ENCODE results near the gene EVC.

Gene EVC

DNA sequence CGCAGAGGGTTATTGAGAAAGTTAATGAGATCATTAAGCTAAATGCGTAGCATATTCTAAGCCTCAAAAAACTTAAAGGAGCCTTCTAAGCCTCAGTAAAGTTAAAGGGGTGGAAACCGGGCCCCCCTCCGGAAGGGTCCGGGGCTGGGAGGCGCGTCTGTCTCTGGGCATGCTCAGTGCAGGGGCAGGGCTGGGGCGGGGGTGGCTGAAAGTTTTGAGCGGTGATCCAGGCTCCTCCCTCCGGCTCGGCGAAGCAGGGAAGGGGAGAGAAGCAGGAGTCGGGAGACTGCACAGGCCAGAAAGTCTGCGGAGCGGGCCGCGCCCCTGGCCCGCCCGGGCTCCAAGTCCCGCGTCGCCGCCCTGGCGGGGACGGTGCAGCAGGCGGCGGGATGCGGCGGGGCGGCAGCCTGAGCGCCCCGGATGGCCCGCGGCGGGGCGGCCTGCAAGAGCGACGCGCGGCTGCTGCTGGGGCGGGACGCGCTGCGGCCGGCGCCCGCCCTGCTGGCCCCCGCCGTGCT lies at the start of gene EVC:
Gene EVC, plus strand, starts transcription at position 241 of the 518 bp plus-strand sequence. Its CDS starts 180 bp downstream, at position 421.
- DNase-seq: peak in 1 of 2 donors; percentile 16

DNA sequence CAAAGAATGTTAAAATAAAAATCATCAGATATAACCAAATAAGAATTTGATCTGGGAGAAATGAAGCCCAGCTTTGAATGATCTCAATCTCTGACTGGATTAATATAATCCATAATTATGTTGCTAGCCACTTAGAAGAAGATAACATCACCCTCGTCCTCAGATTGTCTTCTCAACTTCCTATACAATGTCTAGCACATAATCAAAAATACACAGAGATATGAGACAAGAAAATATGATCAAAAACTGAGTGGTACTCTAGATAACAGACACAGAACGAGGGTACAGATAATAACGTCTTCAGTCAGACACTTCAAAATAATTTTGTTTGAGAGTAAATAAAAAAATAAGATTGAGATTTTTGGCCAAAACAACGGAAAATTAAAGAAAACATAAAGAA lies 49.8 kb upstream of the EVC start:
- DNase-seq: no peak

DNA sequence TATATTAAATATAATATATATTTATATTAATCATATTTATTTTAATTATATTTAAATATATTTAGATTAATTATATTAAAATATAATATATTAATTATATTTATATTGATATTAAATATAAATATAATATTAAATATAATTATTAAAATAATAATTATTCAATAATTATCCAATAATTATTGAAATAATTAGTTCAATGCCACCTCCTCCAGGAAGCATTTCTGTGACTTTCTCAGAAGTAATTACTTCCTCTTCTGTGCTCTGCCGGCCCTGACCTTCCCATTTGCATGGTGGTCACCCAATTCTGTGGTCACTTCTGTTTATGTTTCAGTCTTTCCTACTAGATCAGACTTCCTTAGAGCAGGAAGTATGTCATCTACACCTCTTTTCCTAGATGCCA lies 48.4 kb upstream of the EVC start:
- no peak for DNase-seq

DNA sequence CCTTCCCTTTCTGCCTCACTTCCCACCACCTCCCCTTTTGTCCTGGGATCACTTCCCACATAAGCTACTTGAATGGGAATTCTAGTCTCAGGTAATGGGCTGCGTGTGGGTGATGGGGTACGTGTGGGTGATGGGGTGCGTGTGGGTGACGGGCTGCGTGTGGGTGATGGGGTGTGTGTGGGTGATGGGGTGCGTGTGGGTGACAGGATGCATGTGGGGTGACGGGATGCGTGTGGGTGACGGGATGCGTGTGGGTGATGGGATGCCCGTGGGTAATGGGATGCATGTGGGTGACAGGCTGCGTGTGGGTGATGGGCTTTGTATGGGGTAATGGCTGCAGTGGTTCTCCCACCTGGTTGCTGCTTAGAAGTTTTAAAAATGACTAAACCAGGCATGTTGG lies 46.2 kb upstream of the EVC start:
- no peak for DNase-seq

DNA sequence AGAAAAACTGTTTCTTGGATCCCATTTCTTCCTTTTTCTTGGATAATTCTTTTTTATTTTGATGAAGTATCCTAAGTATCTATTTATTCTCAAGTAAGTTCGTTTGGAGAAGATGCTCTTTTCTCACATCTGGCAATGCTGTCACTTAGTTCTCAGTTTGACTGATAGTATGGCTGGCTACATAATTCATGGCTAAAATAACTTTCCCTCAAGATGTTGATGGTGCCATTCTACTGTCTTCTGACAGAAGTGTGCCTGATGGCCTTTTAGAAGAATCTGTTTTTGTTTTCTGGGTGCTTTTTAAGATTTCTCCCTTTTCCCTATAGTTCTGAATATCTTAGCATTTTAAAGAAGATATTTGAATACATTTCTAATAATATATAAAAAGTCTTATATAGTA lies 44.3 kb upstream of the EVC start:
- no peak for DNase-seq

DNA sequence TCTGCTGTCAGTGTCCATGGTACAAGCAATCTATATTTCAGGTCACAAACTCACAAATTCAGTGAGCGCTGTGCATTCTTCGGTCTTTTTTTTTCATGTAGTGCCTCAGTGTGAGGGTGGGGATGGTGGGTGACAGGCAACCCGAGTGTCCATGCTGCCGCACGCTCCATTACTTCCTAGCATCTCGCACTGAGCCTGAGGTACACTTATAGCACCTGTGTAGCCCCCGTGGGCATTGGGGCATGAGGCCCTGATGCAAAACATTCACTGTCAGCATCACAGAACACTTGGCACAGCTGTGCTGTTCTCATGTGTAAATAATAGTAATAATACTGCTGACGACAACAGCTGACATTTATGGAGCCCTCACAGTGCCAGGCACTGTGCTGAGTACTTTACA lies 34.2 kb upstream of the EVC start:
- no peak for DNase-seq

DNA sequence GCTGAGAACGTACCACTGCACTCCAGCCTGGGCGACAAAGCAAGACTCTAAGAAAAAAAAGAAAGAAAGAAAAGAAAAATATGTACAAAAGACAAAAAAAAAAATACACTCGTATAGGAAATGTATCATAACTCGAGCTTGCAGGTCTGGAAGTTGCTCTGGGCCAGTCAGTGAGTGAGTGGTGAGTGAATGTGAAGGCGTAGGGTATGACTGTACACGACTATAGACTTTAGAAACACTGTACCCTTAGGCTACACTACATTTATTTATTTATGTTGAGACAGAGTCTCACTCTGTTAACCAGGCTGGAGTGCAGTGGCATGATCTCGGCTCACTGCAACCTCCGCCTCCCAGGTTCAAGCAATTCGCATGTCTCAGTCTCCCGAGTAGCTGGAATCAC lies 32.0 kb upstream of the EVC start:
- no peak for DNase-seq

DNA sequence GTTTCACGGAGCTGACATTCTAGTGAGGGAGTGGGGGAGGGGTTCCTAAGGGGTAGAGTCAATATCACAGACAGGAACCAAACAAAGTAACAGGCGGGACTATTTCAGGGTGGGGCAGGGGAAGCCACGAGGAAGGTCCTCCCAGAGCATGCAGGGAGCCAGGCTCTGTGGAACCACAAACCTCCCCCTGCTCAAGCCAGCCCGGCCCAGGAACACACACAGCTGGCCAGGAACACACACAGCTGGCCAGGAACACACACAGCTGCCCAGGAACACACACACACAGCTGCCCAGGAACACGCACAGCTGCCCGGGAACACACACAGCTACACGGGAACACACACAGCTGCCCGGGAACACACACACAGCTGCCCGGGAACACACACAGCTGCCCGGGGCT lies 27.4 kb upstream of the EVC start:
- DNase-seq: no peak

DNA sequence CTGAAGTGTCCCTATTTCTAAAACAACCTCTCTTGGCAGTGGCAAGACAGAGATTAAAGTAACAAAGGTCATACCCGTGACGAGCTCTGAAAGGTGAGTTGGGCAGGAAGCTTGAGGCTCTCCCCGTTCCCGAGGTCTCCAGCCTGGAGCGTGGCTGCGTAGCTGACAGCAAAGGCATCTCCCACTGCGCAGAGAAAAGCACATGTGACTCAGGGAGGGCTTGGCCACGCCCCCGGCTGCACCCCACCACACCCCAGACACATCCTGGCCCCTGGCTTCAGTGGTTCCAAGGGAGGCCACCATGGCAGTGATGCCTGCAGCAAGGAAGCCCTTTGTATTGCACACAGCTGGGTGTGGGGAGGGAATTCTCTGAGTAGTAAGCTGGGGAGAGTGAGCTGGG lies 25.7 kb upstream of the EVC start:
- no peak for DNase-seq

DNA sequence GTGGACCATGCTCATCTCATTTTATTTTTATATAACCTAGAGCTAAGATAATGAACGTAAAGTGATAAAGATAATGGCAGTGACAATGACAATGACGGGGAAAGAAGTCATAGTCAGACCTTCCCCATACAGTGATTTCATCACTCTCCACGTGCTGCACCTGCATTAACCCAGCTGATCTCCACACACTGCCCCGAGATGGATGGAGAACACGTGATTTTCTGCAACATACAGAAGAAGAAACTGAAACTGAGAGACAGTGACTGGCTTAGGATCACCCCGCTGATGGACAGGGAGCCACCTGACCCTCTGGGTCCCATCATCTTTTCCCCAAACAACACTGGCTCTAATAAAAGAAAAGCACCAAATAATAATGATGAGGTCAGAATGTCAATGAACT lies 24.7 kb upstream of the EVC start:
- DNase-seq: no peak

DNA sequence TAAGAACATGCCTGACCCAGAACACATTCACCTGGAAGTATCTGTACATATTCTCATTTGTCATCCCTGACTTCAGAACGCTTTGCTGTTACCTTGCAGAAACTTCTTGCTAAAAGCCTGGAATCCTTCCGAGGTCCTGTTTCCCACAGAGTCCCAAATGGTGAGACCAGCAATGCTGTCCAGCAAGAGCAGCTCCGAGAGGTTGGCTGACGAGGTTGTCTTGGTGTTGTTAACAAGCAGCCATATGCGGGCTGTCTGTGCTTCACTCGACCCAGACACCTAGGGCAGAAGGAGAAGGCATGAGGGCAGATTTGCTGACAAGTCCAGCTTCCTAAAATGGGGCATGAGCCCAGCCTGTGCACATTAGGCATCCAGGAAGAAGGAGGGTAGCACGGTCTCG lies 21.9 kb upstream of the EVC start:
- DNase-seq: no peak

DNA sequence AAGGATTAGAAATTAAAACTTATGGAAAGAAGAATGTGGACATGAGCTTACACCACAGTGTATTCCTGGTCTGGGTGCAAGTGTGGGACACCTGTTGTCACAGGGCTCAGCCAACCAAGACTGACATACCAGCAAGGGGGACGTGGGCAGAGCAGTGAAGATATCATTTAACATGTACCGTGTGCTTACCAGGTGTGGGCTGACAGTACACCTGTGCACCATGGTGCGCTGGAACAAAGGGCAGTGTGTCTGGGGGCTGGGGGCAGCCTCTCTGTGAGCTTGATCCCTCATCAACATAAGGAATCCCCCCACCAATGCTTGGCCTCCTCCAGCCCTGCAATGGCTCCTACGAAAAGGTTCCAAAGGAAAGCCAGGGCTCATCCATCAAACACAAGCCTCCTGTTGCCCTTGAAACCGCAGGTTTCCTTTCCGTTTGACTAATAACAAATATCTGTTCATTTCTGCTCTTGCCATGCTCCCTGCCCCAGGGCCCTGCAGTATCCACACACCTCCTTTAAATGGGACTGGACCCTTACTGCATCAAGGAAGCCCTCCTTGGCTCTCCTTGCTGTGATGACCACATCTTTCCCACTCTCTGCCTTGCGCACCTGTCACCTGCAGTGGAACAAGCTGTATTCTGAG lies 19.4 kb upstream of the EVC start:
- no peak for DNase-seq

DNA sequence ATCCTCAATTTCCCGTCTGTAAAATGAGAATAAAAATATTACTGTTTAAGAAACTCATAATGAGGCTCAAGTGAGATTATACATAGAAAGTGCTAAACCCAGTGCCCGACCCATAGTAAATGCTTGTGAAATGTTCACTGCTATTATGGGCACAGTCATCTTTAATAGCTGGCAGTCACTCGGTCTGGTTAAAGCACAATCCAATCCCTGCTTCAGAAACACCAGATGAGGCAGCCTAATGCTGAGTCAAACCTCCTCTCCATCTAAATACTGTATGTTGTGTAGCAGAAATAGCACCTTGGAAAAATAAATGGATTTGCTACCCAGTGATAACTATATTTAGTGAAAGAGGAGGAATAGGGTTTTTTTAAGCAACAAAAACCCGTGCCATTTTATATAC lies 17.1 kb upstream of the EVC start:
- DNase-seq: no peak

DNA sequence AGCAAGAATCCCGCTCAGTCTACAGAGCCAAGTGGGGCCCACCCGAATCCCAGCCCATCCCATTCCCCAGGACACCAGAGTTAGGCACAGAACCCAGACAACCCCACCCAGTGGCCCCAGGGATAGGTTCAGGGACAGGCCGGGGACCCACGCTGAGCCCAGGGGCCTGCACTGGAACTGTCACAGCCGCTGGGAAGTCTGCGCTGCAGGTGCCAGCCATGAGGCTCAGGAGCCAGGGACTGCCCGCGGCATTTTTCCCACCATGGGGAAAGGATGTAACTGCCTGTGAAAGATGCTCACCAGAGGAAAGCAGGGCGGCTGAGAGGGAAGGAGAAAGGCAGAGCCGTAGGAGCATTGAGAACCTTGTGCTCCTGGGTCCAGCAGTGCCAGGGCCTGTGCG lies 14.7 kb upstream of the EVC start:
- DNase-seq: no peak

DNA sequence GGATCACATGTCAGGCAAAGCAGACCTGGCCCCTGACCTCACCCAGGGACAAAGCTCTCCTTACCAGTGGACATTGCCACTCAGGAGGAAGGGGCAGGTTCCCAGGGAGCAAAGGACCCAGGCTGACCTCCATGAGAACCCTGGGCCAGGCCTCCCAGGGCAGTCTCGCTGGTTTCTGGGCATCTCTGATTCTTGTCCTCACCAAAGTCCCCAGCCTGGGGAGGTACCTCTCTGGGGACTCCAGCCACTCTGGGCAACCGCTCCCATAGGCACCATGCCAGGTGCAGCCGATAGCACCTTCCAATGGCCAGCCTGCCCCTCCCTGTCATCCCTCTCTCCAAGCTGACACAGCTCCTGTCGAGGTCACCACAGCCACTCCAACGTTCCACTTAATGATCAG lies 10.5 kb upstream of the EVC start:
- no peak for DNase-seq

DNA sequence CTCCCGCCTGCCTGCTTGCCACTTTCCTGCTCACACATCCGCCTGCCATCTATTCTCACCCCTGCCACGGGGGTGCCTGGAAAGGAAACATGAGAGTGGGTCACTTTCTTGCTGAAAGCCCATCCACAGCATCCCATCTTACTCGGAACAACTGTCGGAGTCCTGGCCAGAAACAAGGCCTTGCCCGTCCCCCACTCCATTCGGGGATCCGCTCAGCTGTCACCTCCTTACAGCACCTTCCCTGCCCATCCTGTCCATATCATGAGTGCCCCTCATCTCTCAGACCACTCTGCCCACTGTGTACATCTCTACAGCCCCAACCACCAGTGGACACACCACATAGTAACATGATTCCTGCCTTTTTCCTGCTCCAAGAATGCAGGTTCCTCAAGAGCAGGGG lies 9.0 kb upstream of the EVC start:
- DNase-seq: no peak

DNA sequence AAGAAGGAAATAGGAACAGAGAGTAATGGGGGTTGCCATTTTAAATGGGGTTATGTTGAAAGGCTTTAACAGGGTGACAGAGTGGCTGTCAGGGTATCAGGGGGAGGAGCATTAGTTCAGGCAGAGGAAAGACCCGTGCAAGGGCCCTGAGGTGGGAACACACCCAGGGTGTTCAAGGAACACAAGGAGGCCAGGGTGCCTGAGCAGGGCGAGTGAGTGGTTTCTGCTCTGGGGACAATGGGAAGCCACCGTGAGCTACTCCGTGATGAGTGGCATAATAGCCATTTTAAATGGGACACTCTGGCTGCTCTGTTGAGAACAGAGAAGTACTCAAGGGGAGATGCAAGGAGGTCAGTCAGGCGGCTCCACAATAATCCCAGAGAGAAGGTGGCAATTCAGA lies 7.2 kb upstream of the EVC start:
- no peak for DNase-seq

DNA sequence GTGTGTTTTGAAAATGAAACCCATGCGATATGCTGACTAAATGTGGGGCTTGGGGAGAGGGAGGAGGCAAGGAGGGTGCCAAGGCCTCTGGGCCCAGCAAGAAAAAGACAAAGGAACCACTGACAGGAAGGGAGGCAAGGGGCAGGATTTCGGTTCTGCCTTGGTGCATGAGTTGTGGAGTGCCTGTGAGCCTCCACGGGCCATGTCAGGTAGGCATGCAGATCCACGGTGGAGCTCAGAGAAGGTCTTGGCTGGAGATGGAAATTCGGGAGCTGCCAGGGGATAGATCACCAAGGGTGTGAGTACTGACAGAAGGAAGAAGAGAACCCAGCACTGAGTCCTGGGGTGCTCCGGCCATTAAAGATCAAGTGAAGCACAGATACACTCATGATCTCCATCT lies 6.7 kb upstream of the EVC start:
- no peak for DNase-seq

DNA sequence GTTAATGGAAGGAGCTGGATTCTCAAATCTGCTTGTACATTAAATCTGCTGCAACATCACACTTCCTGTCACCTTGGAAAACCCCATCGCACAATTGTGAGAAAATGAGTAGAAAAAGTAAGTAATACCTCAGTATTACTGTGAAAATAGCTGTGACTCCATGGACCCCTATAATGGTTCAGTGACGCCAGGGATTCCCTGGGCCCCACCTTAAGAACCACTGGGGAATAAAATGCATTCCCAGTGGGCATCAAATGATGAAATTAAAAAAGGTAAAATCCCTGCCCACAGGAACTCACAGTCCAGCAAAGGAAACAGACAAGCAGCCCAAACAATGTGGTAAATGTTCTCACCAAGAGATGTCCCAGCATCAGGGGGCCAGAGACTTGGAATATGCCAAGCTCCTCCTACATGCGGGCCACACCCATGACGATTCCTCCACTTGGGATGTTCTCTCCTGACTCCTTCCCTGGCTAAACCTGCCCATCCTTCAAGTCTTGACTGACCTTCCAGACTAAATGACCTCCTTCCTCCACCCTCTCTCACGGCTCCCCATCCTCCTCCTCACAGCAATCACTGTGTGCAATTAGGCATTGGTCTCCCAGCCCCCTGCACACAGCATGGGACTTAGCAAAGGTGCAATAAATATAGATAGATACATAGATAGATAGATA lies 5.2 kb upstream of the EVC start:
- no peak for DNase-seq

DNA sequence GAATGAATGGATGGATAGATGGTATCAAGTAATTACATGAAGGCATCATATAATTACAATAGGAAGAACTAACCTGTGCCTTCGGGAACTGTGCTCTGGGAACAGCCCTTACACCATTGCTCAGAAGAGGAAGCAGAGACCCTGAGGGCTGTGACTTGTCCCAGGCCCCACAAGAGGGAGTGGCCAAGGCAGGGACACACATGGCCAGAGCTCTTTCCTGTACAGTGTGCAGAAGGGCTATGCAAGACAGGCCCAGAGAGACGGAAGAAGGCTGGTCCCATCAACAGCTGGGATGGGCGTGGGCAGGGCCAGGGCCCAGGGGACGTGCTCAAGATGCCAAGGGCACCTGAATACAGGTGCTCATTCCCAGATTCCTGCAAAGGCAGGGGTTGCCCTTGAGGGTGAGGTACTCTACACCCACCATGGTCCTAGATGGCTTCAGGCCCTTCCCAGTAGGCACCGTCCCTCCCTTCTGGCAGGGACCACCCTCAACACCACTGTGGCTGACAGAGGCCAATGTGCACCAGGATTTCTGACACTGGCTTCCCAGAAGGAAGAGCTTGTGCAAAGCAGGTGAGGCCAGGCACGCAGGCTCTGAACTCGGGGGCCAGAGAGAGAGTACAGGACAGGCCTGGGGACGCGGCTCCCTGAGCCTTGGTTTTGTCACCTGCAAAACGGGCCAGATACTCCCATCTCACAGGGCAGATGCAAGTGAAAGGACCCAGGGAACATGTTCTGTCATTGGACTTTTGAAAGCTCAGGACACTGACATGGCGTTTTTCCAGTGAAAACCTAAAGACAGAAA lies 4.3 kb upstream of the EVC start:
- no peak for DNase-seq

DNA sequence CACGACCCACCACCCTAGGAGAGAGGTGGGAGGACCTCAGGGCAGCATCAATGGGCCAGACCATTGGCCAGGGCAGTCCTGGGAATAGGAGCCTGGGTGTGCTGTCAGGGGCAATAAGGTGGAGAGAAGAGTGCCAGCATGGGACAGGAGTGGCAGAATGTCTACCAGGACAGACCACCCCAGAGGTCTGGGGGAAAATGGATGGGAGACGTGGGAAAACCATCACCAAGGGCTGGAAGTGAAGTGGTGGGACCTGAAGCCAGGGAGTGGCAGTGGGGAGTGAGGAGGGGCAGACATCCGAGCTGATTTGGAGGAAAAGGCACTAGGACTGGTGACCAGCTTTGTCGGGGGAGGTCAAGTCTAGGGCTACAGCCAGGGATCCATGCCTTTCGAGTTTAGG lies 3.6 kb upstream of the EVC start:
- DNase-seq: no peak

DNA sequence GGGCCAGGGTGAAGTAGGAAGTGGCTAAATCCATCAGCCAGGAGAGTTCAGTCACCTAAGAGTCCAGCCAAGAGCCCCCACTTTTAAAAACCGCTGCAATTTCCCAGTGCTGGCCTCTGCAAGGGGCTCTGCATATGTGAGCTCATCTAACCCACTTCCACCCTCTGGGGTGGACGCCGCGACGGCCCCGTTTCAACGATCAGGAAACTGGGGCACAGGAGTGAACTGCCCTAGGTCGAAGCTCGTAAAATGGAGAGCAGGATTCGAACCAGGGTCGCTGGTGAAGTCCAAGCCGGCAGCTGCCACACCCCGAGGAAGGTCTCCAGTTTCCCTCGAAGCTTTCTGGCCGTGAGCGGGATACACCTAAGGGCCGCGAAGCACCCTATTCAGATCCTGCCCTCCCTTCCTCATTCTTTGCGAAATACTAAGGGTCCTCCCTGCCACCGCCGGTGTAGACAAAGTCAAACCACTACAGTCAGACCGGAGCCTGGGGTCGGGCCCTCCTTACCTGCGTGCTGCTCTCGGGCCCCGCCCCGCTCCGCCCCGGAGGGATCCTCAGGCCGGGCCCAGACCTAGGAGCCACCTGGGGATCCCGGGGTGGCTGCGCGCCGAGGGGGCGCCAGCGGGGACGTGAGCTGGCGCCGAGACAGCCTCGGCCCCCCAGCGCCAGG lies 3.1 kb upstream of the EVC start:
- DNase-seq: no peak

DNA sequence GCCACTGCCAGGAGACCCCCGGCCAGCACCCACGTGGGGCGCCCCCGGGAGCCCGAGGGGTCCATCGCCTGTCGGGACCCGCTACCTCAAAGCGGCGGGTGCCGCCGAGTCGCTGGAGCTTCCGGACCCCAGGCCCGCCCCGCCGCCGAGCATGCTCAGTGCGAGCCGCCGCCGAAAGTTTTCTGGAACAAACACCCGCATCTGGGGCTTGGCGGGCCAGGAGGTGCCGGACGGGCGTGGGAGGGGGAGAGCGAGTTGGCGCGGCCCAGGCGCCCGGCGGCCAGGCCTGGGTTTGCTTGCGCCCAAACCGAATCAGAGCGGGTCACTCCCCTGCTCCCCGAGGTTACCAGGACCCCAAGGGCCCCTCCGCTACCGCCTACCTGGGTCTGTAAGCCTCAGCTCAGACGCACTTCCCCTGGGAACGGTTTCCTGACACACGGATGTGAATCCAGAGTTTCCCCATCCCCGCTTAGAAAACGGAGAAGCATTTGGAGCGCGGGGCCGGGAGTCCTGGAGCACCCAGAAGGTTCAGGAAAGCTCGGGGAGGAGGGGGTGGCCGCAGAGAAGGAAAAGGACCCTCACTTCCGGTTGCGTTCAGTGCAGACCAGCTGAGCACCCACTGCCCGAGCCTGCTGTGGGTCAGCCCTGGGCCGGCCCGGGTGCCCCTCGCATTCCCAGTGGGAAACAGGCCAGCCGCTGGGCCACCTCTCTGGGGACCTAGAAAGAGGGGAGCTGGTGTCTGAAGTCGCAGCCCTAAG lies 2.4 kb upstream of the EVC start, which contains the start of gene EVC2:
Gene EVC2, minus strand, starts transcription at position 111 of the 758 bp plus-strand sequence. Its CDS starts 46 bp downstream, at position 65.
- peak in 1 of 2 donors; percentile 11 for DNase-seq
